Hematopoietic multipotent progenitor cell treated with erythropoietin and hydrocortisone succinate and interleukin-3 and kit ligand, for 6 days (in vitro differentiated cells): ENCODE measurements around the gene IL1RAPL2.
"Not testable (repeated sequence)": the region's sequence is repeated elsewhere in the genome, so short reads cannot be mapped to it uniquely, and the experiment has no call there.

Experiments used
- DNase-seq: peaks from one replicate; pipeline ENCODE4 v3.0.0-alpha.2; 2015

Gene IL1RAPL2

GRCh38 chrX:105038672-105039328, 472.8 kb downstream of the IL1RAPL2 start:
- DNase-seq = no peak

GRCh38 chrX:105050921-105051320, 484.9 kb downstream of the IL1RAPL2 start:
- no peak for DNase-seq

- DNase-seq = no peak
These were observed 485.4 kb downstream of the IL1RAPL2 start for GRCh38 chrX:105051364-105051763.

GRCh38 chrX:105052926-105053325, 486.9 kb downstream of the IL1RAPL2 start:
- DNase-seq = no peak

- no peak for DNase-seq
These were observed 497.7 kb downstream of the IL1RAPL2 start for GRCh38 chrX:105063743-105064142.

GRCh38 chrX:105098201-105098600, 532.2 kb downstream of the IL1RAPL2 start:
- DNase-seq = no peak

- DNase-seq = no peak
These were observed 532.8 kb downstream of the IL1RAPL2 start for GRCh38 chrX:105098812-105099211.

GRCh38 chrX:105101378-105101777, 535.4 kb downstream of the IL1RAPL2 start:
- DNase-seq = no peak

- no peak for DNase-seq
These were observed 543.9 kb downstream of the IL1RAPL2 start for GRCh38 chrX:105109936-105110335.

- no peak for DNase-seq
These were observed 548.6 kb downstream of the IL1RAPL2 start for GRCh38 chrX:105114554-105115130.

GRCh38 chrX:105115596-105116320, 549.8 kb downstream of the IL1RAPL2 start:
- DNase-seq = not testable (repeated sequence)

- no peak for DNase-seq
These were observed 550.5 kb downstream of the IL1RAPL2 start for GRCh38 chrX:105116486-105116885.

- DNase-seq = no peak
These were observed 551.6 kb downstream of the IL1RAPL2 start for GRCh38 chrX:105117621-105118020.

GRCh38 chrX:105120463-105120862, 554.5 kb downstream of the IL1RAPL2 start:
- DNase-seq = no peak

GRCh38 chrX:105121186-105121585, 555.2 kb downstream of the IL1RAPL2 start:
- no peak for DNase-seq

GRCh38 chrX:105126201-105126600, 560.2 kb downstream of the IL1RAPL2 start:
- DNase-seq = no peak

GRCh38 chrX:105134273-105134672, 568.3 kb downstream of the IL1RAPL2 start:
- no peak for DNase-seq

- DNase-seq = no peak
These were observed 570.8 kb downstream of the IL1RAPL2 start for GRCh38 chrX:105136786-105137185.

GRCh38 chrX:105150036-105150435, 584.0 kb downstream of the IL1RAPL2 start:
- no peak for DNase-seq

GRCh38 chrX:105150557-105150956, 584.6 kb downstream of the IL1RAPL2 start:
- no peak for DNase-seq

- DNase-seq = no peak
These were observed 601.2 kb downstream of the IL1RAPL2 start for GRCh38 chrX:105167233-105167632.

GRCh38 chrX:105168577-105168976, 602.6 kb downstream of the IL1RAPL2 start:
- DNase-seq = no peak

- no peak for DNase-seq
These were observed 607.1 kb downstream of the IL1RAPL2 start for GRCh38 chrX:105173071-105173470.

- DNase-seq = no peak
These were observed 613.6 kb downstream of the IL1RAPL2 start for GRCh38 chrX:105179644-105180043.
